Measurements from ENCODE around the gene HPGDS. TPM values are rescaled to one million over a fixed set of nuclear protein-coding genes. Genes with fewer than 3 reads are reported as not detected.

Gene HPGDS
- polyA plus RNA-seq, 1 of the 3 experiments (the other 2 are of a cell fraction), result not detected

- WGBS (ENCODE audit: low lambda C conversion rate), result 99% methylated on average over 2 of the region's 2 CpGs
- Histone ChIP-seq H3K27me3 (ENCODE audit: insufficient read depth) (no peaks in the 10 kb centered on the region), H3K27ac (ENCODE audit: low read depth in 2 of 2, low read length in 1 of 2) (no peak overlapping the region), H3F3A (replicated peaks; ENCODE audit: insufficient read depth) (peaks cover 15% of the 10 kb centered on the region), H3K4me2 (no peak overlapping the region), H3K9me3 (no peaks in the 10 kb centered on the region), H3K9me2 (no peaks in the 10 kb centered on the region), H3K4me3 (ENCODE audit: low read depth in 2 of 2, low read length in 1 of 2) (no peak overlapping the region), H4K20me1 (ENCODE audit: insufficient read depth) (no peaks in the 10 kb centered on the region), H3K9ac (no peak overlapping the region), H2AFZ (ENCODE audit: low read depth) (no peak overlapping the region), H3K79me2 (ENCODE audit: insufficient read depth) (0 out of 2 replicates have a peak, but pooled peaks cover 4% of the 10 kb centered on the region), H3K36me3 (replicated peaks in 1 of 2; ENCODE audit: control insufficient read depth in 1 of 2, insufficient read depth in 2 of 2, low read length in 1 of 2) (peaks cover 82 to 83% of the 10 kb centered on the region in 2 experiments), H3K4me1 (ENCODE audit: control insufficient read depth in 1 of 2, insufficient read depth in 2 of 2, low read depth in 1 of 2, low read length in 1 of 2) (no peaks in the 10 kb centered on the region)
- DNase-seq, result no peak
- POLR2A ChIA-PET, result no interaction called here
- CTCF ChIA-PET, result no interaction called here
- TF ChIP-seq CTCF (IDR thresholded peaks at IDR 0.05) (no peak), RCOR1 (IDR thresholded peaks at IDR 0.05; ENCODE audit: low read length) (no peak), YY1 (IDR thresholded peaks at IDR 0.05; ENCODE audit: low read depth) (no peak), PBX3 (IDR thresholded peaks at IDR 0.05) (no peak), RAD21 (IDR thresholded peaks at IDR 0.05; ENCODE audit: low read length) (no peak), NFIC (IDR thresholded peaks at IDR 0.05; ENCODE audit: borderline replicate concordance) (no peak), SIN3A (IDR thresholded peaks at IDR 0.05; ENCODE audit: borderline replicate concordance, low read depth, low read length) (no peak), USF2 (IDR thresholded peaks at IDR 0.05; ENCODE audit: borderline replicate concordance, low read depth, low read length) (no peak), MEF2A (IDR thresholded peaks at IDR 0.05; ENCODE audit: borderline replicate concordance, low read depth) (no peak), RFX5 (IDR thresholded peaks at IDR 0.05; ENCODE audit: low read length) (no peak)
Measured at GRCh38 chr4:94278781-94279180, 63.9 kb downstream of the HPGDS start.

GRCh38 chr4:94277534-94277933, 65.1 kb downstream of the HPGDS start:
- H3K4me3 ChIP-seq (ENCODE audit: low read depth in 2 of 2, low read length in 1 of 2), result no peak overlapping the region
- H3K27me3 ChIP-seq (ENCODE audit: insufficient read depth), result no peaks in the 10 kb centered on the region
- no peaks in the 10 kb centered on the region for H3K9me3 ChIP-seq
- ChIA-PET CTCF (no interaction called here), POLR2A (no interaction called here)
- no peak for DNase-seq
- peaks cover 82 to 83% of the 10 kb centered on the region in 2 experiments for H3K36me3 ChIP-seq (replicated peaks in 1 of 2; ENCODE audit: control insufficient read depth in 1 of 2, insufficient read depth in 2 of 2, low read length in 1 of 2)
- H3K4me2 ChIP-seq, result no peak overlapping the region
- H3K9ac ChIP-seq, result no peak overlapping the region
- 94% methylated on average over 3 of the region's 3 CpGs for WGBS (ENCODE audit: low lambda C conversion rate)
- H4K20me1 ChIP-seq (ENCODE audit: insufficient read depth), result no peaks in the 10 kb centered on the region
- no peak overlapping the region for H2AFZ ChIP-seq (ENCODE audit: low read depth)
- no peaks in the 10 kb centered on the region for H3K9me2 ChIP-seq
- 0 out of 2 replicates have a peak, but pooled peaks cover 4% of the 10 kb centered on the region for H3K79me2 ChIP-seq (ENCODE audit: insufficient read depth)
- no peaks in the 10 kb centered on the region for H3K4me1 ChIP-seq (ENCODE audit: control insufficient read depth in 1 of 2, insufficient read depth in 2 of 2, low read depth in 1 of 2, low read length in 1 of 2)
- peaks cover 22% of the 10 kb centered on the region for H3F3A ChIP-seq (replicated peaks; ENCODE audit: insufficient read depth)
- no peak overlapping the region for H3K27ac ChIP-seq (ENCODE audit: low read depth in 2 of 2, low read length in 1 of 2)
- no peak for TF ChIP-seq REST (IDR thresholded peaks at IDR 0.05; ENCODE audit: low read depth, low read length)
- no peak for TF ChIP-seq CTCF (IDR thresholded peaks at IDR 0.05)
- TF ChIP-seq EP300 (IDR thresholded peaks at IDR 0.05; ENCODE audit: borderline replicate concordance in 1 of 2, low read depth in 1 of 2, low read length in 1 of 2), result no peak
- TF ChIP-seq ELF1 (IDR thresholded peaks at IDR 0.05), result no peak
- TF ChIP-seq NFIC (IDR thresholded peaks at IDR 0.05; ENCODE audit: borderline replicate concordance), result no peak
- TF ChIP-seq IRF3 (IDR thresholded peaks at IDR 0.05; ENCODE audit: low read depth, low read length), result no peak
- no peak for TF ChIP-seq PBX3 (IDR thresholded peaks at IDR 0.05)
- no peak for TF ChIP-seq RCOR1 (IDR thresholded peaks at IDR 0.05; ENCODE audit: low read length)
- TF ChIP-seq TCF12 (IDR thresholded peaks at IDR 0.05), result no peak

Measured in SK-N-SH (cell line).